GM21390 (cell line): ENCODE results near the gene AGBL1.

ENCODE experiments used
- ATAC-seq: cut with Tn5 transposase; IDR thresholded peaks from one replicate; pipeline ENCODE4 v1.9.1; 2021; ENCODE audit not compliant: unreplicated experiment

Gene AGBL1

DNA sequence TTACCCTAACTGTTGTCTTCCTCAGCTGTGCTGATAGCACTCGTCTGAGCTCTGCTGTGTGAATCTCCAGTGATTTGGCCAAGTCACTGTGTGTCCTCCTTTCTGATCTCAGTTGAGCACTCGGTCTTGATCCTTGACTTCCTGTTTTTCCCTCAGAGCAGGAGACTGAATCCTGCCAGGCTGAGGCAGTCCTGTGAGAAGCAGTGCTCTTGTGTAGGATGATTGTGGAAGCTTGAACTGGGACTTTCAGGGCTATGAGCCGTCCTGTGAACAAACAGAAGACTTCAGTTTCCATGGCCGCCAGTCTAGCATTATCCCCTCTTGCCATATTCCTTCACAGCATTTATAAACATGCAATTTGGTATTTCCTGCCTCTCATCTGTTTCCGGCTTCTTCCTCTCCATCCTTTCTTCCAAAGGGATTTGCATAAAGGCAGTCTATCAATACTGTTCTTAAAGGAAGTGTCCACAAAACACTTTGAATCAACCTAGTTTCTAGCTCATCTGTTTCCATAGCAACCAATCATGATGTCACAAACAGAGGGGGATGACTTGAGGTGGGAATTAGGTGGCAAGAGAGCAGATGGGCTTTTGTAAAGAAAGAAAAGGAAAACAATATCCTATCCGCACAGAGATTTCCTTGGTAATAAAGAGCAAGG is 237.2 kb downstream of the AGBL1 start:
- no peak for ATAC-seq

DNA sequence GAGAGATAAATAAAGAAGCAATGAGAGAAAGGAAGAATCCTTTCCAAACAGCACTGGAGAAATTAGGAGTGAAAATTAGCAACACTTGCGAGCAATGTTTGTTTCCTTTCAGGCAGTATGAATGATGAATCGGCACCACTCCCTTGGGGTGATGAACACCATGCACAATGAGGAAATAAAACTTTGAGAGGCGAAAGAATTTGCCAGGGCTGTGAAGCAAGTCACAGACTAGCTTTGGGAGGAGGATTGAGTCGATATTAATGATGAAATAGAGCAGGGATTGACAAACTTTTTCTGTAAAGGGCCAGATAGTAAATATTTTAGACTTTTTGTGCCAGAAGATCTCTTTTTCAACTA is 237.7 kb downstream of the AGBL1 start:
- no peak for ATAC-seq

DNA sequence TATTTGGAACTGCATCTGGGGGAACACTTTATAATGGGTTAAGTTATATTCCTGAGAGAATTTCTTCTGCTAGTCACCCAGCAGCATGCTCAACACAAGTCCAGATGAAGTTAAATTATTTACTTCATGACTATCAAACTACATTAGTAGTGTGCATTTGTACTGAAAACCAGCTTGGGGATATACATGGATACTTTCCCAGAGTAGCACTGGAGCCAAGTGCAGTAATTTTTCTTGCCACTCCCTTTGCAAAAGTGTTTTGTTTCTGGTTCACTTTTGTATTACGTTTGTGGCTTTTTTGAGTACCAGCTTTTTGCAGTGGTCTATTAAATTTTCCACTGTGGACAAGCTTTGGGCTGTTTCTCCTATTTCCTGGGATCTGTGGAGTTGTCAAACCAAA is 243.0 kb downstream of the AGBL1 start:
- no peak for ATAC-seq

DNA sequence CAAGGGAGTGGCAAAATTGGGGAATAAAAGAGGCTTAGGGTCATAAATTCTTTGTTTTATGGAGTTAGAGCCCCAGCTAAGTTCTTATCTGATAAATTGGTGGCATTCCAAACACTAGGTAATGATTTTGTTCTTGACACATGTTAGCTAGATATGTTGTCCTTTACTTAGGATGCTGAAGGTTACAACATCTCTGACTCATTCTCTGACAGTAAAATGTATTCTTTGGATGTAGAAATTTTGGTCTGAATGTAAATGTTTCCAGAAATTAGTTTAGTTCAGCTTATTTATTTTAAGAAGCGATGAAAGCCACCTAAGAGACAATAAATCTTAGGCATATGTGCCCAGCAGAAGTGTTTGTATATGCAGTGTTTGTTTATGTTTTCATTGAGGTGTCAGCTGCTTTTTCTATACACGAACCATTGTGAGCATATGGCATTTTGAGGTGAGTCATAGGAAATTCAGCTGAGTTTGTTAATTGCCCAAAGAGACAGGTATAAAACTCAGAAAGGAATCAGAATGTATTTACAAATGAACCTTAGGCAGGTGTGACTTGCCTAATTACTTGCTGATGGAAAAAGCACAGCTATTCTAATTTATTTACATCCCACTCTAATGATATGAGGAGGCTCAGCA is 247.7 kb downstream of the AGBL1 start:
- no peak for ATAC-seq

DNA sequence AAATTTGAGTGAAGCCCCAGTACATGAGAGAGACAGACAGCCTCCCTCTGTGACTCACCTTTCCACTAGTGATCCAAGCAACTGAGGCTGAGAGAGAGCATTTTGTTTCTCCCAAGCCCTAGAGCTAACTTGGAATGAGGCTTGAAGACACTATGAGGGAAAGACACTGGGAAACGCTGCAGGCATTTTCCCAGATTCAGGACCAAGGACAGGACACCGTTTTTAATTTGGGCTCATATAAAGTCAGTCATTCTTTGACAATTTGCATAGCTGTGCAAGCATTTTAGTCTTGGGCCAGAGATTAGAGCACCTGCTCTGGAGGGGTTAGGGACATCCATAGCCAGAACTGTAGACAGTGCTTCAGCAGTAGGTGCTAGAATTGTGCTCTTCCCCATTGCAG is 249.0 kb downstream of the AGBL1 start:
- no peak for ATAC-seq

DNA sequence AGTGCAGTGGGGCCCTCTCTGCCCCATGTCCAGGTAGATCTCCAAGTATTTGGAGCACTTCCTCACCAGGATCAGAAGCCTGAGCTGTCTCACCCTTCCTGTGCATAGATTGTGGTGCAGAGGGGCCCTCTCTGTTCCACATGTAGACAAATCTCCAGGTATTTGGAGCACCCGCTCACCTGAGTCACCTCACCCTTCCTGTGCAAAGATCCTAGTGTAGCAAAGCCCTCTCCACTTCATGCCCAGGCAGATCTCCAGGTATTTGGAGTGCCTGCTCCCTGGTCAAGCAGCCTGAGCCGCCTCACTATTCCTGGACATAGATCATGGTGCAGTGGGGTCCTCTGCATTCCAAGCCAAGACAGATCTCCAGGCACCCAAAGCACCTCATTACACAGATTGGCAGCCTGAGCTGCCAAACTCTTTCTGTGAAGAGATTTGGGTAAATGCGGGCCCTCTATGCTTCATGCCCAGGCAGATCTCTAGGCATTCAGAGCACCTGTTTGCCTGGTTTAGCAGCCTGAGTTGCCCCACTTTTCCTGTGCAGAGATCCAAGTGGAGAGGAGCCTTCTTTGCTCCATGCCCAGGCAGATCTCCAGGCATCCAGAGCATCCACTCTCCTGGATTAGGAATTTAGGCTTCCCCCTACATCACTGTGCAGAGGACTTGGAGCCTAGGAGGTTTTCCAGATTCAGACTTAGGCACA is 249.8 kb downstream of the AGBL1 start:
- no peak for ATAC-seq

DNA sequence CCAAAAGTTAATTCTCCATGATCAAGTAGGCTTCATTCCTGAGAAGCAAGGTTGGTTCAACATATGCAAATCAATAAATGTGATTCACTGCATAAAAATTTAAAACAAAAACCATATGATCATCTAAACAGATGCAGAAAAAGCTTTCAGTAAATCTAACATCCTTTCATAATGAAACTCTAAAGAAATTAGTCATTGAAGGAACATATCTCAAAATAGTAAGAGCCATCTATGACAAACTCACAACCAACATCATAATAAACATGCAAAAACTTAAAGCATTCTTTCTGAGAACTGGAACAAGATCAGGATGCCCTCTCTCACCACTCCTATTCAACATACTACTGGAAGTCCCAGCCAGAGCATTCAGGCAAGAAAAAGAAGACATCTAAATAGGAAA is 254.1 kb downstream of the AGBL1 start:
- ATAC-seq = no peak

DNA sequence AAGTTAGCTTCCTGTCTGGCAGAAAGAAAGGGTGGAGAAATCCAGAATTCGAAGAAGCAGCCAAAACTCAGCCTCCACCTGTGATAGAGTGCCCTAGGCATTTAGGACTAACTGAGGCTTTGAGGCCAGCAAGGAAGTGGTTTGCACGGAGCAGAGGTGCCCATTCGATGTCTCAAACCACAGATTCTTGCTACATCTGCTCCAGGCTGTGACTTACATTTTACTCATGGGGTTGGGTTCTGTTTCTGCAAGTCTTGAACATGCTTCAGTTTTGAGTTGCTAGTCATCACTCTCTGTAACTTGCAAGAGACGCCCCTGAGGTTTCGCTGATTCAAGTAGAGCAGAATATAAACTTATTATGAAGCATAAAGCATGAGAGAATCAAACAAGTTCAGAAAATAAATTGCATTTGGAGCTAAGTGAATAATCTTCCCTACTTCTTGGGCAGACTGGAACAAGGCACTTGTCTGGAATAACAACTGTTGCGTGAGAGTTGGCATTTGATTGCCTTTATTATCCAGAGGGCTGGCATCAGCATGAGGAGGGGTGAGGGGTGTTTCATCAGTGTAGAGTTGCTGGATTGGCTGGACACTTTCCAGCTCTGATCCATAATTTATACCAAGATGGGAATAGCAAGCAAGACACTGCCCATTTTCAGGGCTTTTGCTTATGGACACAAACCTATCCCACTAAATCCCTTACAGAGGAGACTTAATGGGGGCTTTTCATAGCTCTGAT is 256.5 kb downstream of the AGBL1 start:
- ATAC-seq = no peak

DNA sequence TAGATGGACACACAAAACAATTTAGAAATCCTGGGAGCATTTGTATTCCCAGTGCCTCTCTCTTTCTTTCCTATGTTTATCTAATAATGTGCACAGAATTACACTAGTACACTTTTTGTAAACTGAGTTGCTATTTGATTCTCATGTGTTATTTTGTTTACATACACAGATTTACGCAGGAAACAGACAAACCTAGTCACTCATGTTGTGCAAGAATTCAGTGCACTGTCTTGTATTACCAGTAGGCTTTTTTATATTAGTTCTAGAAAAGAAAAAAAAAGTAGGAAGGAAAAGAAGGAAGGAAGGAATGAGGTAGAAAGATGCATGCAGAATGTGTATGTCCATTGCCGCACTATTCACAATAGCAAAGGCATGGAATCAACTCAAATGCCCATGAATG is 257.4 kb downstream of the AGBL1 start:
- no peak for ATAC-seq

DNA sequence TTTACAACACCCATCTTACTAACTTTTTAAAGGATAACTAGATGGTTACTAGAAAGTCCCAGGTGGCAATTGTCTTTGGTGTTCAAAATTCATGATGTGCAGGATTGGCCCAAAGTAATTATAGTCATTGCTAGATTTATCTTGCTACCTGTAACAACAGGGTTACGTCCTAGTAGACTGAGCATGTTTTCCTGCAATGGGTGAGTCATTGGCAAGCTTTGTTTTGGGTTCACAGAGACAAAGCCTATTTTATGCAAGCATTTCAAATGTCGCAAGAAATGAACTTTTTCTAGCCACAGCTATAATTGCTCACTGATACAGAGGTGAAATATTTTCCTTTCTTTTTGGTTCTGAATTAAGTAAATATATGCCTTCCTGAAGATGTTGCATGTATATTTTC is 267.6 kb downstream of the AGBL1 start:
- no peak for ATAC-seq

DNA sequence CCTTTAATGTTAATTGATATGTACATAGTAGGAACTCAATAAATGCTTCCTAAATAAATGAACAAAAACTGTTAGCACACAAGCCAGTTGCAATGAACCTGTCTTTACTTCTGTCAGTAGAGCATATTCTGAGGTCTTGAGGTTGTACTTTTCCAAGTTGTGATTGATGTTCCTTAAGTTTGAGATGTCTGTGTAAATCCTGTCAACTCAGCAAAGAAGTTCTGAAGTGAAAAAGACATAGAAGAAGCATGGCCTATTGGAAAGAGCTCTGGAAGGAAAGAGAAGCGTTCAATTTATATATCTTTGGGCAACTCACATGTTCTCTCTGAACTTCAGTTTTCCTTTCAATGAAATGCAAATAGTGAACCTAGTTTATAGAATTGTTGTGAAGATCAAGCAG is 269.9 kb downstream of the AGBL1 start:
- ATAC-seq = no peak

DNA sequence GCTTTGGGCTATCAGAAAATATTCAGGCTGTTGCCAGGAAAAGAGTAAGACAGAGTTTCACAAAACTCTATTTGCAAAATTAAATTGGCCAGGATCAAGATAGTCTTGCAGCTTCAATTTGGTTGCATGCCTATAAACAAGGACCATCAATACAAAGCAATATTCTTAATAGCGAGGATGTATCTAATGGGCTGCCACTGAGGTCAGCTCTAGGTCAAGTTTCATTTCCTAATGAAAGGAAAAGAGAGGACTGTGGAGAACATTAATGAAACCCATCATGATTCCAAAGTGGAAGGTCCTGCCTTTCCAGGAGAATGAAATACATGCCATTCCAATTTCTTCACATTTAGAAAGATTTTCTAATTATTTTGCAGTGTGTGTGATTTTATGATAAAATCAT is 273.5 kb downstream of the AGBL1 start:
- no peak for ATAC-seq

DNA sequence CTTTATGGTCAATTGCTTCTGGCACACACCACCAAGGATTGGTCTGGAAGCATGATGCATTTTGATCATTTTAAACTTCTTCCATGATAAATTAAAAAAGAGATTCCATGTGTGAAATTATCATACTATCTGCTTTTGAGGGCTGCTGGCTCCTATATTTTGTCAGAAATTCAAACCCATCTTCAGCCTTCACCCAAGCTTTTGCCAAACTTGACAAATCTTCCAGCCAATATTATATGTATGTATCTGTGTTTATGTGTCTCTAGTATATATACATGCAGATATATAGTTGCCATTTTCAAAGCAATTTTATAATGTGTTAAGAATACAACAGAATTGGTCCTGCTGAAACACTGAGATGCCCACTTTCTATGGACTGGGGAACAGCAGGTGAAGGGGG is 275.7 kb downstream of the AGBL1 start:
- ATAC-seq = no peak

DNA sequence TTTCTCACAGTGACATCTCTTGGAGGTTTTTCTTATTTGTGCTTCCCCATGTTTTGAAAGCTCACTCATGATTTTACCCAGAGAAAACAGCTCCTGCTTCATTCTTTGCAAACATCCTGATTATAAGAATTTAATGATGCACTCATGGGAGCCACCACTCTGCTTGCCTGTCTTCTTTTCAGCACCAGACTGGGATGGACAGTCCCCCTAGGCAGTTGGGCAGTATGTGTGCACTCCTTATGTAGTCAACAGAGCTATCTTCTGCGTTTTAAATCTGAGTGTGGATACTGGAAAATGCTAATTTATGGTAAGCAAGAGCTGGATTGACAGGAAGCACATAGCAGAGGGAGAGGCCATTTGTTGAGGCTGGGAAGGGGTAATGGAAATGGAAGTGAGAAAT is 276.1 kb downstream of the AGBL1 start:
- ATAC-seq = no peak

DNA sequence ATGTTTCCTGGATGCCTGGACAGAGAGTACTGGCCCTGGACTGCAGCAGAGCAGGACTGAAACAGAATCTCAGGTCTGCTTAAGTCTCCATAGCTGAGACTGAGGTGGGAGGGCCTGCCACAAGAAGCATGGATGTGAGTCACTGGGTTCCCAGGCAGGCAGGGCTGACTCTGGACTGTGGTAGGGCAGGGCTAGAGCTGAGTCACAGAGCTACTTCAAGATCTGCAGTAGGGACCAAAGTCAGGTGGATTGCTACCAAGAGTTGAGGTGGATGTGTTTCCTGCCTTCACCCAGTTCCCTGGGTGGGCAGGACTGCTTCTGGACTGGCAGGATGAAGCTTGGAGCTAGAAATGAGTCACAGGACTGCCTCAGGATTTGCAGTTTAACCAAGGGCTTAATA is 282.9 kb downstream of the AGBL1 start:
- no peak for ATAC-seq

DNA sequence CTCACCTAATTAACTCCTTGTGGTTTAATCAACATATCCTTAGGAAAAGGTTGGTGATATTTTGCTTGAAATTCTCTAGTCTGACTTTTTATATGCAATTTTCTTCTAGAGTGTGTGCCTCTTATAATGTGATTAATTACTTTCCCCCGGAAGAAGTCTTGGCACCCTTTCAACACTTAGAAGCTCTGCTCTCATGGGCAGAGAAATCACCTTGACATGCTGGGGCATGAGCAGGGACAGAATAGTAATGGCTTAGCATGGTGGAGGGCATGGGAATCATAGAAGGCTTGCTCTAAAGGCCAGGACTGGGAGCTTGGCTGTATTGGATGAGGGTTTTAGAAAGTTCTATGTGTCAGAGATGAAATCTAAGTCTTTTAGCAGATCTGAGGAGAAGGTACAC is 293.5 kb downstream of the AGBL1 start:
- no peak for ATAC-seq

DNA sequence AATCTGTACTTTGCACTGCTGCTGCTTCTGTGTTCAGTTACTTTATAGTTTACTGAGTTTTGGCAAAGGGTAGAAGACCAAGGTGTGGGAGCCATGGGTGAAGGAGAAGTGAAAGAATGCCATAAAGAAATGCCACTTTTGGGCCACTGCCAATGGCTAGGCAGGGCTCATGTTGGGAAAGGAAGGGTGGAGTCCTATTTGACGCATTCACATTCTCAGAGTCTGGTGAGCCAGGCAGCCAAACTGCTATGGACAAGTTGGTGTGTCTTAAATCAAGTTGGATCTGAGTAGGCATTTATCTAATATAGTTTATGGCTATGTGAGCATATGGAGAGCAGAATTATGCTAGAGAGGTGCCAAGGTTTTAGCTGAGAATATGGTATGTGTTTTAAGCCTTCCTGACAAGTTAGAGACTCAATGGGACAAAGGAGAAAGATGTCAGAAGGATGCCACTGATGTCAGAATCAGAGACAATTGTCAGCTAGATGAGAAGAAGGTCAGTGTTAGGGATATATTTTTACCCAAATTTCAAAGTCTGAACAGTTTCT is 296.1 kb downstream of the AGBL1 start:
- no peak for ATAC-seq

DNA sequence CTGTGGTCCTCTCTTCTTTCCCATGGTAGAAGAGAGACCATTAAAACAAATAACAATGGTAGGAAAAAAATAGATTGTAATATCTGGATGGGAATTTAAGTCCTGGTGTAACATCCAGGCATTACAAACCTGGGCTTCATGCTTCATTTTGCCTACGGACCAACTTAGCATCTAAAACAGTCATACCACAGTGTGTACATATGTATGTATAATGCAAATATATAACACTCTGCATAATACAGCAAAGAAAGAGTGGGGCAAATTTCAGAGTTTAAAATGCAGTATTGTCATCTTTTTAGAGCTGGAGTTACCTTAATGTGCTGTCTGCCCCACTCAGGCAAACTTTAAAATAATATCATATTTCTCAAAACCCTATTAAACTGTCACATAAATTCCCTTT is 298.2 kb downstream of the AGBL1 start:
- no peak for ATAC-seq

DNA sequence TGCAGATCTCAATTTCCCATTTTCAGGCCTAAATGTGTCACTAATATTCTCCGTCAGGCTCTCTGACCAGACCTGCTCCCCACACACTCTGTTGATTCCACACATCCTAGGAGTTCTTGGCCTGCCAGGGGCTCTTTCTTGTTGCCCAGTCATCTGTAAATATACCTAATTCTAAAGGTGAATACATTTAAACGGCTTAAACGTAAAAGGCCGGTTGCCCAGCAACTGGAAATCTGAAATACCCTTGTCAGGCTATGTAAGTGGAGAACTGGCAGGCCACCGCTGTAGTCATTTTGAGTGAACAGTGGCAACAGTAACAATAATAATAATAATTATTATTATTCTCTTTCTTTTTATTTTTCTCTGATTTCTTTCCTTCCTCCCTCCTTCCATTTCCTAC is 302.7 kb downstream of the AGBL1 start:
- ATAC-seq = no peak

DNA sequence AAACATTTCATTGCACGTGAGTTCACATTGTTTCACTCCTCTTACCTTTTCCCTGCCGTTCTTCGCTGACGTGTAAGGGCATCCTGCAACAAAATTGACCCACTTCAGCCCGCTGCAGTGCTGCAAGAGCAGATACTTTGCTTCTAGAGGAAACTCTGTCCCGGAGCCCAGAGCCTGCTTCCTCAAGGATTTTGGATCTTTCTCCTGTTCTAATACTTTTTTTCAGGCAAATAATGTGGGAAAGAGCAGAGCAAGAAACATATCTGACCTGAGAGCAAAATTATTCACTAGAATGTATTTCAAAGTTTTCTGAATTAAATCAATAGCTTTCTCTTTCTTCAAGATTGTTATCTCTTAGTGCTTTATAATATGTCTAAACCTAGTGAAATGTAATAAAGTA is 303.9 kb downstream of the AGBL1 start:
- ATAC-seq = no peak

DNA sequence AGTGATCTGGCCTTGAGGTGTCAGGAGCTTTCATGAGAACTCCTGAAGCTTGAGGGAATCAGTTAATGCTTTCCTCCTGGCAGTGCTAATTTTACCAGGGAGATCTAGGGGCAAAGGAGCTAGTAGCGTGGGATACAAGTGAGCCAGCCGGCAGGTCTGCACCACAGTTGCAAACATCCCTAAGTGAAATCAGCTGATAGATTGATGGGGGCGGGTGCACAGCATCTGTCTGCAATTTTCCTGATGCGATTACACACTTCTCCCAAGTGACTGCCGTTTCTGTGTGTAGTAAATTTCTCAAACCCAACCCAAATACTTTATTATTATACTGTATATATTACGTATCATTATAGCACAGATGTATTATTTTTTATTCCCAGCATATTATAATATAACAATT is 304.5 kb downstream of the AGBL1 start:
- ATAC-seq = no peak

DNA sequence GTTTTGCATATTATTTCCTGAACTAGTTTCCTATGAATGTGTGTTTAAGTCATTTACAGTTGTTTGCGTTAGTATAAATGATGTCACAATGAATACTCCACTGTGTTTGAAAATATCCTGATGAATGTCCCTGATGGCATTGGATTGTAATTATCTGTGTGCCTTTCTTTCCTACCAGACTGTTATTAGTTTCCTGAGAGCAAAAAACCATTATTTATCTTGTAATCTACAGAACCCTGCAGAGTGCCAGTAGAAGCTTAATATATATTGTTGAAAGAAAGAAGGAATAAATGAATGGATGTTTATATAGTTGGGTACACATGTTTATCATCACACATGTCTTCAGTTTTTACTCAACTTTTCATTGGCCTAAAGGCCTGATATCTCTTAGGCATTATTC is 312.6 kb downstream of the AGBL1 start:
- no peak for ATAC-seq
